ENCODE measurements around the gene UVRAG. TPM values are rescaled to one million over a fixed set of nuclear protein-coding genes. Genes with fewer than 3 reads are reported as not detected.

UVRAG gene
- total and polyA plus RNA-seq, 4 donors, result 8.7 to 53.2 (median 18.3) TPM

DNA sequence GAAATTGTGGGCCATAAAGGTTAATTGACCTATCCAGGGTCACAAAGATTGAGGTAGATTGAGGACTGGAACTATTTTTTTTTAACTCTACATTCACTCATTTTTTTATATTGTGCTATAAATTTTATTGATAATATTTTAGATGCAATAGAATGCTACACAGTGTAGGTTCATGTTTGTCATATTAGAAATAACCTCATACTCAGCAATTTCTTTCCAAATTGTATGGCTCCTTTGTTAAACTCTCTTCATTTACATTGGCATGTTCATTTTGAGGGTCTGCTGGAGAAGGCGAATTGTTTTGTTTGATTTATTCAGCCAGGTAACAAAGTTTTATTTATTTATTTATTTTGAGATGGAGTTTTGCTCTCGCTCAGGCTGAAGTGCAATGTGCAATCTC is 44.6 kb downstream of the UVRAG start:
- ATAC-seq (ENCODE audit: insufficient read depth, low FRiP score), result no peak

DNA sequence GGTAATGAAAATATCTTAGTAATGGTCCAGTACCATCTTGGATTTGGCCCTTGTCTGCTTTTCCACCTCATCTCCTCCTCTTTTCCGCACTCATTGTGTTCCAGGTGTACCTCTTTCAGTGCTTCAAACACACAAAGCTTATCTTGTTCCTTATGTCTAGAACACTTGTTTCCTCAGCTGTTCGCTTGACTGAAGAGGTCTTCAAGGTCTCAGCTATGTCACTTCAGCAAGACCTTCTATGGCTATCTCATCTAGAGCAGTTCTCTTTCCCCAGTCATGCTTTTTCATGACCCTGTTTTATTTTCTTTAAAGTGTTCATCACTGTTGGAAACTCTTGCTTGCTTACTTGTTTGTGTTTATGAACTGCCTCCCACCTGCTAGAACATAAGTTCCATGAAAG is 47.4 kb downstream of the UVRAG start:
- H3K4me3 ChIP-seq, result no peak overlapping the region
- WGBS, 2 donors, result 80 to 92% methylated on average over 2 of the region's 2 CpGs
- H3K4me1 ChIP-seq (ENCODE audit: control insufficient read depth in 5 of 5, insufficient read depth in 5 of 5, low read length in 5 of 5), result peaks cover 0 to 4% (median 0%) of the 10 kb centered on the region in 5 donors
- no peak overlapping the region for H3K9ac ChIP-seq (ENCODE audit: insufficient read depth in 1 of 2, low read length in 2 of 2)
- ATAC-seq (ENCODE audit: insufficient read depth, low FRiP score), result no peak
- H3K9me3 ChIP-seq (ENCODE audit: control insufficient read depth in 4 of 4, insufficient read depth in 3 of 4, low read length in 3 of 4), result no peaks in the 10 kb centered on the region
- DNase-seq, result no peak
- no peaks in the 10 kb centered on the region for H3K27me3 ChIP-seq (ENCODE audit: control insufficient read depth in 3 of 3, insufficient read depth in 3 of 3, low read length in 2 of 3)
- H3K36me3 ChIP-seq (ENCODE audit: control insufficient read depth in 4 of 4, insufficient read depth in 4 of 4, low read length in 4 of 4), result peaks cover 0 to 8% (median 0%) of the 10 kb centered on the region in 4 donors
- TF ChIP-seq, protein P1, sequence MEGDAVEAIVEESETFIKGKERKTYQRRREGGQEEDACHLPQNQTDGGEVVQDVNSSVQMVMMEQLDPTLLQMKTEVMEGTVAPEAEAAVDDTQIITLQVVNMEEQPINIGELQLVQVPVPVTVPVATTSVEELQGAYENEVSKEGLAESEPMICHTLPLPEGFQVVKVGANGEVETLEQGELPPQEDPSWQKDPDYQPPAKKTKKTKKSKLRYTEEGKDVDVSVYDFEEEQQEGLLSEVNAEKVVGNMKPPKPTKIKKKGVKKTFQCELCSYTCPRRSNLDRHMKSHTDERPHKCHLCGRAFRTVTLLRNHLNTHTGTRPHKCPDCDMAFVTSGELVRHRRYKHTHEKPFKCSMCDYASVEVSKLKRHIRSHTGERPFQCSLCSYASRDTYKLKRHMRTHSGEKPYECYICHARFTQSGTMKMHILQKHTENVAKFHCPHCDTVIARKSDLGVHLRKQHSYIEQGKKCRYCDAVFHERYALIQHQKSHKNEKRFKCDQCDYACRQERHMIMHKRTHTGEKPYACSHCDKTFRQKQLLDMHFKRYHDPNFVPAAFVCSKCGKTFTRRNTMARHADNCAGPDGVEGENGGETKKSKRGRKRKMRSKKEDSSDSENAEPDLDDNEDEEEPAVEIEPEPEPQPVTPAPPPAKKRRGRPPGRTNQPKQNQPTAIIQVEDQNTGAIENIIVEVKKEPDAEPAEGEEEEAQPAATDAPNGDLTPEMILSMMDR (IDR thresholded peaks at IDR 0.05; ENCODE audit: control extremely low read depth, extremely low read depth), result no peak
- no peak overlapping the region for H3K27ac ChIP-seq (ENCODE audit: low read depth in 1 of 2, low read length in 1 of 2)

More for the DNA sequence above, 44.6 kb downstream of the UVRAG start:
- H3K27me3 ChIP-seq (ENCODE audit: control insufficient read depth in 3 of 3, insufficient read depth in 3 of 3, low read length in 2 of 3), result no peaks in the 10 kb centered on the region
- H3K9ac ChIP-seq (ENCODE audit: insufficient read depth in 1 of 2, low read length in 2 of 2), result no peak overlapping the region
- H3K4me3 ChIP-seq, result no peak overlapping the region
- no peak overlapping the region for H3K27ac ChIP-seq (ENCODE audit: low read depth in 1 of 2, low read length in 1 of 2)
- H3K9me3 ChIP-seq (ENCODE audit: control insufficient read depth in 4 of 4, insufficient read depth in 3 of 4, low read length in 3 of 4), result no peaks in the 10 kb centered on the region
- no peak for DNase-seq
- TF ChIP-seq, protein P1 (IDR thresholded peaks at IDR 0.05; ENCODE audit: control extremely low read depth, extremely low read depth), result no peak
- WGBS, 2 donors, result 96 to 99% methylated on average over 2 of the region's 2 CpGs
- H3K4me1 ChIP-seq (ENCODE audit: control insufficient read depth in 5 of 5, insufficient read depth in 5 of 5, low read length in 5 of 5), result peaks cover 0 to 4% (median 0%) of the 10 kb centered on the region in 5 donors
- peaks cover 0 to 8% (median under 1%) of the 10 kb centered on the region in 4 donors for H3K36me3 ChIP-seq (ENCODE audit: control insufficient read depth in 4 of 4, insufficient read depth in 4 of 4, low read length in 4 of 4)

DNA sequence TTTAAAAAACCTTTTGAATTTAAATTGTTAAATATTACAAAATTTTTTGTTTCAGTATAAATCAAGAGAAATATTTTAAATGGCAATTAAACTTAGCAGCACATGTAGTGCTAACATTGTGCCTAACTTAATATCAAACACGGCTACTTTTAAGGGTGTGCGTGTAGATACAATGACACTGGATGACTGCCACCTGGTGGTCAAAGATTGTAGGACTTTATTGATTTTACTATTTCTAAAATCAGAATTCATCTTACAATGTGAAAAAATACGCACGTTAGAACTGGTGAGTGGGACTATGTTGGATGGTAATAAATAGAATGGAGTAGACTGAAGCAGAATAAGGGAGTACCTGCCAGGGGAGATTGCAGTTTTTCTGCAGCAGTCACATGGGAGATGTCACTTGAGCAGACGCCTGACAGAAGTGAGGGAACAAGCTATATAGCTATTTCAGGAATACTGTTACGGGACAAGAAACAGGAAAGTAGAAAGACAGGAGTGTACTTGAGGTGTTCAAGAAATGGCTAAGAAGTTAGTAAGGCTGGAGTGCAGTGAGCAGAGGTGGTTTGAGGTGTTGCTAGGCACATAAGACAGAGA is 52.9 kb downstream of the UVRAG start:
- DNase-seq (peak in 2 of 3 donors; percentile 66 to 71), ATAC-seq (ENCODE audit: insufficient read depth, low FRiP score) (peak; percentile 47)
- TF ChIP-seq, protein P1 (IDR thresholded peaks at IDR 0.05; ENCODE audit: control extremely low read depth, extremely low read depth), result peak; percentile 72
- H3K27ac ChIP-seq (ENCODE audit: low read depth in 1 of 2, low read length in 1 of 2), result no peak overlapping the region
- no peaks in the 10 kb centered on the region for H3K27me3 ChIP-seq (ENCODE audit: control insufficient read depth in 3 of 3, insufficient read depth in 3 of 3, low read length in 2 of 3)
- H3K9ac ChIP-seq (ENCODE audit: insufficient read depth in 1 of 2, low read length in 2 of 2), result no peak overlapping the region
- H3K36me3 ChIP-seq (ENCODE audit: control insufficient read depth in 4 of 4, insufficient read depth in 4 of 4, low read length in 4 of 4), result peaks cover 0 to 2% (median 0%) of the 10 kb centered on the region in 4 donors
- H3K4me1 ChIP-seq (ENCODE audit: control insufficient read depth in 5 of 5, insufficient read depth in 5 of 5, low read length in 5 of 5), result peaks cover 0 to 7% (median 2%) of the 10 kb centered on the region in 5 donors
- 31 to 32% methylated on average over 6 of the region's 6 CpGs for WGBS, 2 donors
- no peak overlapping the region for H3K4me3 ChIP-seq
- H3K9me3 ChIP-seq (ENCODE audit: control insufficient read depth in 4 of 4, insufficient read depth in 3 of 4, low read length in 3 of 4), result no peaks in the 10 kb centered on the region

DNA sequence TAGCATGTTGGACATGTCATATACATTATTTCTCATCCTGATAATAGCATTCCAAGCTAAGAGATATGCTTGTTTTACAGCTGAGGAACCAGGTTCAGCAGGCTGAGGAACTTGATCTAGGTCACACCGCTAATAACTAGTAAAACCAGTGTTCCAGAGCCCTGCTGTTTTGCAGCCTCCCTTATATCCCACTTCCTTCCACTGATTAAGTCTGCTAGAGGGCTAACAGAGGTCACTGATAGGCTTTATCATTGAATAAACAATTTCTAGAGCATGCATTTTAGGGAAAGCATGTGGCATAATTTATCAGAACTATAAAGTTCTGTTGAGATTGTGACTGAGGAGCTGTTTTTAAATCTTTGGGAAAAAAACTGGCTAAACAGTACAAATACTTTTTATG is 54.0 kb downstream of the UVRAG start:
- WGBS, 2 donors, result 31 to 35% methylated on average over 1 of the region's 1 CpG
- no peak overlapping the region for H3K4me3 ChIP-seq
- TF ChIP-seq, protein P1 (IDR thresholded peaks at IDR 0.05; ENCODE audit: control extremely low read depth, extremely low read depth), result no peak
- no peak overlapping the region for H3K9ac ChIP-seq (ENCODE audit: insufficient read depth in 1 of 2, low read length in 2 of 2)
- no peak for ATAC-seq (ENCODE audit: insufficient read depth, low FRiP score)
- no peaks in the 10 kb centered on the region for H3K27me3 ChIP-seq (ENCODE audit: control insufficient read depth in 3 of 3, insufficient read depth in 3 of 3, low read length in 2 of 3)
- H3K9me3 ChIP-seq (ENCODE audit: control insufficient read depth in 4 of 4, insufficient read depth in 3 of 4, low read length in 3 of 4), result no peaks in the 10 kb centered on the region
- no peak for DNase-seq
- H3K36me3 ChIP-seq (ENCODE audit: control insufficient read depth in 4 of 4, insufficient read depth in 4 of 4, low read length in 4 of 4), result no peaks in the 10 kb centered on the region
- no peak overlapping the region for H3K27ac ChIP-seq (ENCODE audit: low read depth in 1 of 2, low read length in 1 of 2)
- H3K4me1 ChIP-seq (ENCODE audit: control insufficient read depth in 5 of 5, insufficient read depth in 5 of 5, low read length in 5 of 5), result peaks cover 0 to 7% (median 2%) of the 10 kb centered on the region in 5 donors

Data from lung (tissue), 12 donors.